PC-9 (cell line): ENCODE data around the gene SERPINE2. TPM values are rescaled to one million over a fixed set of nuclear protein-coding genes. Genes with fewer than 3 reads are reported as not detected.

Source experiments
- BruUV-seq: library from RNA; stranded (reverse); fragments of 400-500 nt; replicated peaks from 2 replicates; lab custom pipeline; 2021; lab: Mats Ljungman, UMichigan
- CTCF ChIA-PET: fragments of 300-600 bp; sonication (Branson Sonifier 250); formaldehyde crosslinking; loops from one replicate; lab custom pipeline; 2022; ENCODE audit warnings: antibody characterized with exemption; lab: Charles Lee
- POLR2A ChIA-PET: fragments of 300-600 bp; sonication (Branson Sonifier 250); formaldehyde crosslinking; loops from one replicate; lab custom pipeline; 2022; ENCODE audit warnings: antibody characterized with exemption; ENCODE audit not compliant: unreplicated experiment; lab: Charles Lee
- DNase-seq, 2 experiments: peaks; one replicate each; pipeline versions ENCODE4 v3.0.0 to v3.0.0-alpha.2; 2015 to 2022; ENCODE audit warnings: mixed read lengths in 1 of 2
- H2AFZ ChIP-seq: fragments of 200-600 bp; sonication (generic); 2 replicates; pipeline ENCODE4 v1.8.1; 2017; ENCODE audit warnings: antibody characterized with exemption
- H3F3A ChIP-seq: fragments of 200-600 bp; sonication (generic); 2 replicates; pipeline ENCODE4 v1.8.1; 2017; ENCODE audit warnings: antibody characterized with exemption, mild to moderate bottlenecking, low read depth; ENCODE audit not compliant: insufficient read depth
- H3K27ac ChIP-seq: fragments of 200-600 bp; sonication (generic); 2 replicates; pipeline ENCODE4 v1.6.1; 2016; ENCODE audit warnings: mixed run types
- H3K27me3 ChIP-seq: fragments of 200-600 bp; sonication (generic); 2 replicates; pipeline ENCODE4 v1.6.1; 2016; ENCODE audit warnings: low read depth, mixed run types; ENCODE audit not compliant: insufficient read depth
- H3K36me3 ChIP-seq: fragments of 200-600 bp; sonication (generic); 2 replicates; pipeline ENCODE4 v1.6.1; 2016; ENCODE audit warnings: low read depth, mixed run types
- H3K4me1 ChIP-seq: fragments of 200-600 bp; sonication (generic); replicated peaks from 2 replicates; pipeline ENCODE4 v1.6.1; 2016; ENCODE audit warnings: mixed run types; ENCODE audit not compliant: insufficient read depth
- H3K4me2 ChIP-seq: fragments of 200-600 bp; sonication (generic); 2 replicates; pipeline ENCODE4 v1.6.1; 2017; ENCODE audit warnings: mixed run types
- H3K4me3 ChIP-seq: fragments of 200-600 bp; sonication (generic); 2 replicates; pipeline ENCODE4 v1.6.1; 2016; ENCODE audit warnings: mixed run types
- H3K79me2 ChIP-seq: fragments of 200-600 bp; sonication (generic); 2 replicates; pipeline ENCODE4 v1.6.1; 2017; ENCODE audit warnings: low read depth, mixed run types
- H3K9me2 ChIP-seq: fragments of 200-600 bp; sonication (generic); 2 replicates; pipeline ENCODE4 v1.8.1; 2017; ENCODE audit warnings: mild to moderate bottlenecking; ENCODE audit not compliant: insufficient read depth
- H3K9me3 ChIP-seq: fragments of 200-600 bp; sonication (generic); 2 replicates; pipeline ENCODE4 v1.8.1; 2016; ENCODE audit warnings: low read depth; ENCODE audit not compliant: insufficient read depth
- H4K20me1 ChIP-seq: fragments of 200-600 bp; sonication (generic); 2 replicates; pipeline ENCODE4 v1.8.1; 2017; ENCODE audit not compliant: insufficient read depth
- CTCF ChIP-seq: fragments of 200-600 bp; sonication (generic); conservative IDR thresholded peaks from 2 replicates; pipeline ENCODE4 v1.6.1; 2017; ENCODE audit warnings: mixed run types, antibody characterized with exemption, mild to moderate bottlenecking, moderate library complexity
- EZH2 ChIP-seq: fragments of 200-600 bp; sonication (generic); IDR thresholded peaks from 2 replicates; pipeline ENCODE4 v1.8.0; 2017; ENCODE audit warnings: antibody characterized with exemption, low read depth
- intact Hi-C: fragments of 100-400 bp; cut with micrococcal nuclease; formaldehyde crosslinking; loops from one replicate; pipeline ENCODE4 v1.10.0; 2022; ENCODE audit not compliant: unreplicated experiment
- total RNA-seq: library from RNA; stranded (reverse); gene quantifications from 2 replicates; pipeline ENCODE4 v1.2.3, GENCODE V29; 2021

Gene SERPINE2
- total RNA-seq, 1 experiment from 2014 or later = 110 TPM

DNA sequence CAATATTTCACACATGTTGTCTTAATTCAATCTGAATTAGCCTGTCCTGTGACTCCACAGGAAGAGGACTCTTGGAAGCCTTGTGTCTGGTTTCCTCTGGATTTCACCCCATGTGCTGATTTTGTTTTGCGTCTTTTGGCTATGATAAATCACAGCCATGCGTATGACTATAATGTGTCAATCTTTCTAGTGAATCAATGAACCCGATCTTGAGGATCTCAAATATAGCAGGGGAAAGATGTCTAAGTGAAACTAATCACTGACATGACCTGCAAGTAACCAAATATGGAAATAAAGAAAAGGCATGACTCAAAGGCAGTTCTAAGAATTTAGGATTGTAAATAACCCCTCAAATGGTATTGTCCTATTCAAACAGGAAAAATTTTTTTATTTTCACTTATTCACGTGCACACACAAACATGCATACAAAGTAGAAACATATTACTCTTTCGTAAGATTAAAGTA, 102.2 kb downstream of the SERPINE2 start:
- no peaks in the 10 kb centered on the region for H4K20me1 ChIP-seq

DNA sequence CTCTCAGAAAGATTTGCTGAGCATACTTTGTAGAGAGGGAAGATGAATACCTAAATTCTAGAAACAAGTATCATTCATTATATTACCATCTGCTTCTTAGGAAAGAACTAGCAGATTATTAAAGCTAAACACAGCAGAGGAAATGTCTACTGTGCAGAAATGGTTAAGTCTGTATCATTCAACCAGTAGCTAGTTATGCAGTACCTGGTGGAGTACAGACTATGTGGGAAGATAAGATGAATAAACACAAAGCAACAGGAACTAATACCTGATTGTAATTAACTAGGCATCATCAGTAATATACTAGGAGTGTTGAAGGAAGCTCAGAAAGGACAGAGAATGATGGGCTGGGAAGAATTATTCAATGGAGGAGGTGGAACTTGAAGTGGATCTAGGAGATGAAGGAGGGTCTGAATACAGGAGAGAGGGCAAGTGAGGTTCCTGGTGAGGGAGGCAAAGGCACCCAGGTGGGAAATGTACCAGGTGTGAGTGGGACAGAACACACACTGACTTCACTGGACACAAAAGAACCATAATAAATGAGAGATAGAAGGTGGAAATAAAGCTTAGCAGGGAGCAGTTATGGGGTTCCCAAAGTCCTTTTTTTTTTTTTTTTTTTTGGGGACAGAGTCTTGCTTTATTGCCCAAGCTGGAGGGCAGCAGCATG, 103.5 kb downstream of the SERPINE2 start:
- no peak overlapping the region for H3K4me2 ChIP-seq
- CTCF ChIA-PET = interaction anchor here (0.6 kb wide), 2 partner anchors 105 to 162 kb away, joined by 3 to 9 read pairs; no protein-coding TSS in a partner anchor

More for the DNA sequence above, 102.2 kb downstream of the SERPINE2 start:
- H3F3A ChIP-seq = peaks cover 18% of the 10 kb centered on the region
- H2AFZ ChIP-seq = no peak overlapping the region
- no peak for DNase-seq
- intact Hi-C loops = no loop called here
- no peak overlapping the region for H3K4me3 ChIP-seq
- ChIA-PET CTCF (no interaction called here), POLR2A (no interaction called here)
- H3K9me2 ChIP-seq = no peaks in the 10 kb centered on the region
- TF ChIP-seq CTCF (no peak), EZH2 (no peak)
- no peaks in the 10 kb centered on the region for H3K27me3 ChIP-seq
- H3K79me2 ChIP-seq = peaks cover 87% of the 10 kb centered on the region
- BruUV-seq = no TSS peak
- H3K27ac ChIP-seq = no peak overlapping the region
- H3K9me3 ChIP-seq = no peaks in the 10 kb centered on the region
- H3K4me1 ChIP-seq = peaks cover 14% of the 10 kb centered on the region
- H3K4me2 ChIP-seq = no peak overlapping the region
- H3K36me3 ChIP-seq = peaks cover 8% of the 10 kb centered on the region; the same call in 1 of the 2 replicates

GRCh38 chr2:223934870-223935269, 104.2 kb downstream of the SERPINE2 start:
- H3K4me1 ChIP-seq = peaks cover 6% of the 10 kb centered on the region
- CTCF ChIA-PET = no interaction called here

More for the DNA sequence above, 103.5 kb downstream of the SERPINE2 start:
- no peaks in the 10 kb centered on the region for H3K27me3 ChIP-seq
- no peak overlapping the region for H3K4me3 ChIP-seq
- no peak overlapping the region for H3K27ac ChIP-seq
- no peaks in the 10 kb centered on the region for H3K9me3 ChIP-seq
- H3F3A ChIP-seq = peaks cover 5% of the 10 kb centered on the region
- intact Hi-C loops = no loop called here
- H3K36me3 ChIP-seq = peaks cover 8% of the 10 kb centered on the region; the same call in 1 of the 2 replicates
- BruUV-seq = no TSS peak
- no peak for DNase-seq
- TF ChIP-seq CTCF (no peak), EZH2 (no peak)
- peaks cover 2% of the 10 kb centered on the region; the same call in 1 of the 2 replicates for H3K4me1 ChIP-seq
- H3K79me2 ChIP-seq = peaks cover 78% of the 10 kb centered on the region
- H4K20me1 ChIP-seq = no peaks in the 10 kb centered on the region
- POLR2A ChIA-PET = interaction anchor here (0.5 to 0.6 kb wide), 3 partner anchors 42 to 176 kb away, joined by 3 to 7 read pairs (median 4); no protein-coding TSS in a partner anchor
- no peak overlapping the region for H2AFZ ChIP-seq
- no peaks in the 10 kb centered on the region for H3K9me2 ChIP-seq

More at GRCh38 chr2:223934870-223935269, 104.2 kb downstream of the SERPINE2 start:
- H3K9me2 ChIP-seq = no peaks in the 10 kb centered on the region
- H3K4me2 ChIP-seq = no peak overlapping the region
- H3K27ac ChIP-seq = no peak overlapping the region
- H3F3A ChIP-seq = no peaks in the 10 kb centered on the region
- no peaks in the 10 kb centered on the region for H3K27me3 ChIP-seq
- peaks cover 71% of the 10 kb centered on the region for H3K79me2 ChIP-seq
- TF ChIP-seq CTCF = no peak
- TF ChIP-seq EZH2 = no peak
- no peaks in the 10 kb centered on the region for H4K20me1 ChIP-seq
- H2AFZ ChIP-seq = no peak overlapping the region
- intact Hi-C loops = no loop called here
- POLR2A ChIA-PET = interaction anchor here (0.5 to 0.6 kb wide), 2 partner anchors 41 to 66 kb away, joined by 3 to 7 read pairs; no protein-coding TSS in a partner anchor
- peaks cover 3% of the 10 kb centered on the region; the same call in 1 of the 2 replicates for H3K36me3 ChIP-seq
- no peak for DNase-seq
- BruUV-seq = no TSS peak
- no peak overlapping the region for H3K4me3 ChIP-seq
- no peaks in the 10 kb centered on the region for H3K9me3 ChIP-seq
